Ishikawa (cell line): Measurements from ENCODE around the gene KCNC1.

ENCODE experiments used
- CEBPB ChIP-seq: IDR thresholded peaks from 2 replicates; pipeline ENCODE4 v1.6.1; 2012
- CREB1 ChIP-seq: IDR thresholded peaks from 2 replicates; pipeline ENCODE4 v1.6.1; 2012; ENCODE audit warnings: low read depth
- EGR1 ChIP-seq: IDR thresholded peaks from 2 replicates; pipeline ENCODE4 v1.6.1; 2012
- EP300 ChIP-seq: IDR thresholded peaks from 2 replicates; pipeline ENCODE4 v1.6.1; 2012; ENCODE audit warnings: borderline replicate concordance
- FOXM1 ChIP-seq: IDR thresholded peaks from 2 replicates; pipeline ENCODE4 v1.6.1; 2012; ENCODE audit warnings: low read depth, borderline replicate concordance
- NFIC ChIP-seq: IDR thresholded peaks from 2 replicates; pipeline ENCODE4 v1.6.1; 2012
- RAD21 ChIP-seq: IDR thresholded peaks from 2 replicates; pipeline ENCODE4 v1.6.1; 2012; ENCODE audit warnings: low read depth
- REST ChIP-seq: IDR thresholded peaks from 2 replicates; pipeline ENCODE4 v1.6.1; 2012; ENCODE audit warnings: low read depth, mild to moderate bottlenecking
- TCF12 ChIP-seq: IDR thresholded peaks from 2 replicates; pipeline ENCODE4 v1.6.1; 2012; ENCODE audit warnings: low read depth
- TEAD4 ChIP-seq: IDR thresholded peaks from 2 replicates; pipeline ENCODE4 v1.6.1; 2012
- USF1 ChIP-seq: IDR thresholded peaks from 2 replicates; pipeline ENCODE4 v1.6.1; 2012
- YY1 ChIP-seq: IDR thresholded peaks from 2 replicates; pipeline ENCODE4 v1.6.1; 2012; ENCODE audit warnings: low read depth
- ZBTB7A ChIP-seq: IDR thresholded peaks from 2 replicates; pipeline ENCODE4 v1.6.1; 2012; ENCODE audit warnings: low read depth
- TF ChIP-seq, protein P1 (sequence below): IDR thresholded peaks from 2 replicates; pipeline ENCODE4 v1.6.1; 2012

- no peak for TF ChIP-seq USF1
- TF ChIP-seq EP300: no peak
- TF ChIP-seq NFIC: no peak
- no peak for TF ChIP-seq EGR1
- no peak for TF ChIP-seq CREB1
- TF ChIP-seq ZBTB7A: no peak
- TF ChIP-seq, protein P1, sequence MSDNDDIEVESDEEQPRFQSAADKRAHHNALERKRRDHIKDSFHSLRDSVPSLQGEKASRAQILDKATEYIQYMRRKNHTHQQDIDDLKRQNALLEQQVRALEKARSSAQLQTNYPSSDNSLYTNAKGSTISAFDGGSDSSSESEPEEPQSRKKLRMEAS: no peak
- no peak for TF ChIP-seq TCF12
- no peak for TF ChIP-seq TEAD4
- no peak for TF ChIP-seq REST
- TF ChIP-seq FOXM1: no peak
- no peak for TF ChIP-seq CEBPB
- no peak for TF ChIP-seq YY1
- TF ChIP-seq RAD21: 0 out of 2 replicates have a peak, but pooled peaks have one; percentile 8
Observed at GRCh38 chr11:17722000-17722643, 12.5 kb upstream of the KCNC1 start.
